Stimulated activated CD8-positive, alpha-beta memory T cell treated with anti-CD3 and anti-CD28 coated beads, Interleukin-7, amount 100 ng/mL, for 48 hours (primary cell): Measurements from ENCODE around the gene MAGI1.

Experiments used
- DNase-seq, 2 donors: peaks; one replicate each; pipeline ENCODE4 v3.0.0-alpha.2; 2020; ENCODE audit warnings: low read depth in 1 of 2; ENCODE audit errors: extremely low read depth in 1 of 2

The MAGI1 gene

GRCh38 chr3:66015841-66016240 lies 22.9 kb downstream of the MAGI1 start:
- no peak for DNase-seq

- DNase-seq: no peak
These were observed 24.1 kb downstream of the MAGI1 start for GRCh38 chr3:66014651-66015050.

- DNase-seq: no peak
These were observed 24.7 kb downstream of the MAGI1 start for GRCh38 chr3:66014056-66014455.

GRCh38 chr3:66012711-66013110 lies 26.0 kb downstream of the MAGI1 start:
- DNase-seq: no peak

- no peak for DNase-seq
These were observed 27.7 kb downstream of the MAGI1 start for GRCh38 chr3:66010739-66011655.

GRCh38 chr3:66010348-66010738 lies 28.4 kb downstream of the MAGI1 start:
- no peak for DNase-seq

- no peak for DNase-seq
These were observed 34.5 kb downstream of the MAGI1 start for GRCh38 chr3:66004244-66004643.

- DNase-seq: no peak
These were observed 37.1 kb downstream of the MAGI1 start for GRCh38 chr3:66001626-66002025.

- DNase-seq: no peak
These were observed 38.2 kb downstream of the MAGI1 start for GRCh38 chr3:66000506-66000905.

GRCh38 chr3:65999606-66000005 lies 39.1 kb downstream of the MAGI1 start:
- no peak for DNase-seq

- DNase-seq: no peak
These were observed 42.1 kb downstream of the MAGI1 start for GRCh38 chr3:65996589-65996988.

- no peak for DNase-seq
These were observed 43.2 kb downstream of the MAGI1 start for GRCh38 chr3:65995515-65995914.

GRCh38 chr3:65995030-65995429 lies 43.7 kb downstream of the MAGI1 start:
- DNase-seq: no peak

- DNase-seq: peak in 1 of 2 donors; percentile 5
These were observed 45.4 kb downstream of the MAGI1 start for GRCh38 chr3:65993134-65993900.

GRCh38 chr3:65992106-65992505 lies 46.6 kb downstream of the MAGI1 start:
- DNase-seq: no peak

- no peak for DNase-seq
These were observed 50.1 kb downstream of the MAGI1 start for GRCh38 chr3:65988411-65989180.

GRCh38 chr3:65986285-65986684 lies 52.4 kb downstream of the MAGI1 start:
- DNase-seq: no peak

- DNase-seq: no peak
These were observed 53.7 kb downstream of the MAGI1 start for GRCh38 chr3:65984975-65985374.

- no peak for DNase-seq
These were observed 55.6 kb downstream of the MAGI1 start for GRCh38 chr3:65983100-65983499.

- DNase-seq: no peak
These were observed 59.0 kb downstream of the MAGI1 start for GRCh38 chr3:65979731-65980130.

GRCh38 chr3:65979162-65979561 lies 59.6 kb downstream of the MAGI1 start:
- DNase-seq: no peak
